ENCODE results near the gene MAP2K2.

- no peak for TF ChIP-seq CTCF (IDR thresholded peaks at IDR 0.05)
- TF ChIP-seq POLR2A (IDR thresholded peaks at IDR 0.05): no peak
Observed at GRCh38 chr19:4067396-4068046, 56.4 kb downstream of the MAP2K2 start.

All from adrenal gland (tissue), 5 donors.